Astrocyte (in vitro differentiated cells and primary cell): ENCODE results near the gene ZNF629. TPM values are rescaled to one million over a fixed set of nuclear protein-coding genes. Genes with fewer than 3 reads are reported as not detected.
"Not testable (repeated sequence)": the region's sequence is repeated elsewhere in the genome, so short reads cannot be mapped to it uniquely, and the experiment has no call there.

Experiments used
- DNase-seq: peaks from one replicate; pipeline ENCODE4 v3.0.0-alpha.2; 2010; ENCODE audit warnings: low read depth
- FAIRE-seq: peaks from 2 replicates; lab custom pipeline; 2011; peaks lifted over from hg19 to GRCh38; lab: Jason Lieb, UNC
- H2AFZ ChIP-seq: 2 replicates; pipeline ENCODE4 v1.6.0; 2012; ENCODE audit warnings: low read depth, low read length, inconsistent platforms
- H3K27ac ChIP-seq: 2 replicates; pipeline ENCODE4 v1.5.1; 2011; ENCODE audit warnings: low read depth, low read length, inconsistent platforms
- H3K27me3 ChIP-seq: 2 replicates; pipeline ENCODE4 v1.6.0; 2011; ENCODE audit warnings: low read length, inconsistent platforms; ENCODE audit not compliant: insufficient read depth
- H3K36me3 ChIP-seq: 2 replicates; pipeline ENCODE4 v1.5.1; 2011; ENCODE audit warnings: low read length, inconsistent platforms; ENCODE audit not compliant: insufficient read depth
- H3K4me1 ChIP-seq: 2 replicates; pipeline ENCODE4 v1.5.1; 2011; ENCODE audit warnings: low read length, inconsistent platforms; ENCODE audit not compliant: insufficient read depth
- H3K4me2 ChIP-seq: 2 replicates; pipeline ENCODE4 v1.6.0; 2012; ENCODE audit warnings: low read length, inconsistent platforms
- H3K4me3 ChIP-seq: 2 replicates; pipeline ENCODE4 v1.5.1; 2011; ENCODE audit warnings: low read depth, mild to moderate bottlenecking, low read length, inconsistent platforms; ENCODE audit not compliant: insufficient read depth
- H3K79me2 ChIP-seq: 2 replicates; pipeline ENCODE4 v1.6.0; 2012; ENCODE audit warnings: mild to moderate bottlenecking, low read length, inconsistent platforms; ENCODE audit not compliant: insufficient read depth
- H3K9ac ChIP-seq: 2 replicates; pipeline ENCODE4 v1.6.0; 2012; ENCODE audit warnings: mild to moderate bottlenecking, low read length, inconsistent platforms
- H3K9me3 ChIP-seq: 2 replicates; pipeline ENCODE4 v1.5.1; 2012; ENCODE audit warnings: low read depth, mild to moderate bottlenecking, low read length, inconsistent platforms; ENCODE audit not compliant: insufficient read depth
- H4K20me1 ChIP-seq: 2 replicates; pipeline ENCODE4 v1.6.0; 2012; ENCODE audit warnings: low read length, inconsistent platforms; ENCODE audit not compliant: insufficient read depth
- H3K27ac Mint-ChIP-seq: one replicate; pipeline ENCODE4 v1.8.0; 2021; ENCODE audit warnings: mild to moderate bottlenecking, mixed read lengths; ENCODE audit not compliant: unreplicated experiment
- H3K27me3 Mint-ChIP-seq: one replicate; pipeline ENCODE4 v1.8.0; 2021; ENCODE audit warnings: low read depth, mixed read lengths; ENCODE audit not compliant: unreplicated experiment
- H3K36me3 Mint-ChIP-seq: one replicate; pipeline ENCODE4 v1.8.0; 2021; ENCODE audit warnings: low read depth, mixed read lengths; ENCODE audit not compliant: unreplicated experiment
- H3K4me1 Mint-ChIP-seq: one replicate; pipeline ENCODE4 v1.8.0; 2021; ENCODE audit warnings: low read depth, mixed read lengths; ENCODE audit not compliant: unreplicated experiment
- H3K4me3 Mint-ChIP-seq: one replicate; pipeline ENCODE4 v1.8.0; 2021; ENCODE audit warnings: mild to moderate bottlenecking, moderate library complexity, mixed read lengths; ENCODE audit not compliant: unreplicated experiment
- H3K9me3 Mint-ChIP-seq: one replicate; pipeline ENCODE4 v1.8.0; 2021; ENCODE audit warnings: mild to moderate bottlenecking, mixed read lengths; ENCODE audit not compliant: unreplicated experiment
- CTCF ChIP-seq: IDR thresholded peaks from 2 replicates; pipeline ENCODE4 v1.5.1; 2011; ENCODE audit warnings: low read depth, mild to moderate bottlenecking, inconsistent platforms, low read length, moderate library complexity; ENCODE audit not compliant: insufficient read depth
- EZH2 ChIP-seq: IDR thresholded peaks from 2 replicates; pipeline ENCODE4 v1.6.1; 2012; ENCODE audit warnings: mild to moderate bottlenecking, low read length, inconsistent platforms; ENCODE audit not compliant: insufficient read depth
- total RNA-seq: library from RNA; stranded (reverse); gene quantifications from 2 replicates; pipeline ENCODE4 v1.2.1, GENCODE V29; 2021

ZNF629 gene
- total RNA-seq, 1 donor from 2014 or later: 17.6 TPM

- no peaks in the 10 kb centered on the region for H3K4me1 Mint-ChIP-seq
Measured at GRCh38 chr16:30829130-30830071, 42.4 kb upstream of the ZNF629 start.

GRCh38 chr16:30821891-30822290 is 34.9 kb upstream of the ZNF629 start:
- DNase-seq: no peak
- H3K36me3 Mint-ChIP-seq: peaks cover 2% of the 10 kb centered on the region
- Histone ChIP-seq H3K4me3 (no peak overlapping the region), H3K4me1 (no peaks in the 10 kb centered on the region), H4K20me1 (no peaks in the 10 kb centered on the region), H3K9ac (no peak overlapping the region), H3K27ac (no peak overlapping the region), H3K4me2 (no peak overlapping the region), H3K27me3 (no peaks in the 10 kb centered on the region), H3K36me3 (no peaks in the 10 kb centered on the region), H3K79me2 (no peaks in the 10 kb centered on the region), H2AFZ (no peak overlapping the region), H3K9me3 (no peaks in the 10 kb centered on the region)
- peaks cover 4% of the 10 kb centered on the region for H3K9me3 Mint-ChIP-seq
- no peaks in the 10 kb centered on the region for H3K4me1 Mint-ChIP-seq
- no peak overlapping the region for H3K27ac Mint-ChIP-seq
- no peak for TF ChIP-seq CTCF
- no peak for TF ChIP-seq EZH2
- H3K27me3 Mint-ChIP-seq: peaks cover 7% of the 10 kb centered on the region
- H3K4me3 Mint-ChIP-seq: no peak overlapping the region
- FAIRE-seq: no peak

More at GRCh38 chr16:30829130-30830071, 42.4 kb upstream of the ZNF629 start:
- Histone ChIP-seq H3K4me1 (no peaks in the 10 kb centered on the region), H2AFZ (no peak overlapping the region), H3K9me3 (no peaks in the 10 kb centered on the region), H3K9ac (no peak overlapping the region), H3K4me3 (no peak overlapping the region), H3K36me3 (no peaks in the 10 kb centered on the region), H4K20me1 (no peaks in the 10 kb centered on the region), H3K79me2 (no peaks in the 10 kb centered on the region), H3K27ac (no peak overlapping the region), H3K27me3 (no peaks in the 10 kb centered on the region), H3K4me2 (no peak overlapping the region)
- Mint-ChIP-seq H3K27me3 (peaks cover 33% of the 10 kb centered on the region), H3K9me3 (peaks cover 5% of the 10 kb centered on the region), H3K4me3 (no peak overlapping the region), H3K27ac (no peak overlapping the region), H3K36me3 (peaks cover 9% of the 10 kb centered on the region)
- FAIRE-seq: no peak
- no peak for DNase-seq
- TF ChIP-seq CTCF (no peak), EZH2 (no peak)

GRCh38 chr16:30821441-30821840 is 34.4 kb upstream of the ZNF629 start:
- not testable (repeated sequence) for H3K36me3 ChIP-seq, H3K4me3 ChIP-seq, H3K27me3 Mint-ChIP-seq, H3K4me2 ChIP-seq, FAIRE-seq, H3K4me1 ChIP-seq, DNase-seq, H3K9me3 ChIP-seq, H3K9me3 Mint-ChIP-seq, H3K27ac Mint-ChIP-seq, H3K4me3 Mint-ChIP-seq, H3K27me3 ChIP-seq, H3K9ac ChIP-seq, H3K27ac ChIP-seq, H3K4me1 Mint-ChIP-seq, H3K36me3 Mint-ChIP-seq, H3K79me2 ChIP-seq, H2AFZ ChIP-seq, H4K20me1 ChIP-seq
